GM10248 (cell line): ENCODE measurements around the gene SLC47A2.

Experiments
- CTCF ChIA-PET: fragments of 300-600 bp; sonication (Branson Sonifier 250); formaldehyde crosslinking; extraction: SDS; loops from one replicate; lab custom pipeline; 2021; ENCODE audit warnings: antibody characterized with exemption; lab: Yijun Ruan, JAX
- POLR2A ChIA-PET: fragments of 350-650 bp; sonication (Branson Sonifier 250); formaldehyde crosslinking; extraction: SDS; loops from one replicate; lab custom pipeline; 2020; ENCODE audit warnings: antibody characterized with exemption; lab: Yijun Ruan, JAX
- DNase-seq: peaks from one replicate; pipeline ENCODE4 v3.0.0; 2012; ENCODE audit errors: extremely low spot score
- TF ChIP-seq, protein P1 (sequence below): IDR thresholded peaks from 2 replicates; pipeline ENCODE4 v1.5.1; 2012; ENCODE audit warnings: mild to moderate bottlenecking, low read depth; ENCODE audit errors: extremely low read depth, missing control alignments, control extremely low read depth

SLC47A2 gene

DNA sequence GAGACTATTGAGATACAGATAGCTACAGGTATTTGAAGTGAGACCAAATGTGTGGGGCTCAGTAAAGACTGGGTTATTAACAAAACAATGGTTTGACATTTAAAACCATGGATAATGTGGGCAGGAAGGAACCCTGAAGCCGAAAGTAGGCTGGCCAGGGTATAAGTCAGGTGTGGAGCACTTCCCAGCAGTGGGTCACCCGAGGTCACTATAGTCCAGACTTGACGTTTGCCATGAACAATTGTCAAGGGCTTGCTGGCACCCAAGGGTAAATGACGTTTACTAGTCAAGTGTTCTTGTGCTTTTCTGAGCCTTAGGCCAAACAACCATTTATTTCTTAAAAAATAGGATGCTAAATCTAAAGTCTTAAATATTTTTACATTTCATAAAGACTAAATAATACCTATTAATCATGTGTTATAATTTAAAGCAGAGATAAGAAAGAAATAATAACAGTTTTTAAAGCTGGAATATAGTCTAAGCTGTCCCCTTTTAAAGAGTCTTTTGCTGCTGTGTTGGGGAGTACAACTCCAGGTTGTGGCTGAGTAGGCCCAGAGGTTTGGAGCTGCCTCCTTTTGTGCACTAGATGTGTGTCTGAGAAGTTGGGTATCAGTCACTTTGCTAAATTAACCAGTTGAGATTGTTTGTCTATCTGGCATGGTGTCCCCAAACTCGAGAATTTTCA lies 52.1 kb downstream of the SLC47A2 start:
- TF ChIP-seq, protein P1, sequence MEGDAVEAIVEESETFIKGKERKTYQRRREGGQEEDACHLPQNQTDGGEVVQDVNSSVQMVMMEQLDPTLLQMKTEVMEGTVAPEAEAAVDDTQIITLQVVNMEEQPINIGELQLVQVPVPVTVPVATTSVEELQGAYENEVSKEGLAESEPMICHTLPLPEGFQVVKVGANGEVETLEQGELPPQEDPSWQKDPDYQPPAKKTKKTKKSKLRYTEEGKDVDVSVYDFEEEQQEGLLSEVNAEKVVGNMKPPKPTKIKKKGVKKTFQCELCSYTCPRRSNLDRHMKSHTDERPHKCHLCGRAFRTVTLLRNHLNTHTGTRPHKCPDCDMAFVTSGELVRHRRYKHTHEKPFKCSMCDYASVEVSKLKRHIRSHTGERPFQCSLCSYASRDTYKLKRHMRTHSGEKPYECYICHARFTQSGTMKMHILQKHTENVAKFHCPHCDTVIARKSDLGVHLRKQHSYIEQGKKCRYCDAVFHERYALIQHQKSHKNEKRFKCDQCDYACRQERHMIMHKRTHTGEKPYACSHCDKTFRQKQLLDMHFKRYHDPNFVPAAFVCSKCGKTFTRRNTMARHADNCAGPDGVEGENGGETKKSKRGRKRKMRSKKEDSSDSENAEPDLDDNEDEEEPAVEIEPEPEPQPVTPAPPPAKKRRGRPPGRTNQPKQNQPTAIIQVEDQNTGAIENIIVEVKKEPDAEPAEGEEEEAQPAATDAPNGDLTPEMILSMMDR: no peak
- POLR2A ChIA-PET: no interaction called here
- DNase-seq: no peak
- CTCF ChIA-PET: interaction anchor here (1.1 to 2.8 kb wide), 4 partner anchors 8 to 81 kb away, joined by 4 to 14 read pairs (median 8); partner anchors contain the start of gene ALDH3A2

DNA sequence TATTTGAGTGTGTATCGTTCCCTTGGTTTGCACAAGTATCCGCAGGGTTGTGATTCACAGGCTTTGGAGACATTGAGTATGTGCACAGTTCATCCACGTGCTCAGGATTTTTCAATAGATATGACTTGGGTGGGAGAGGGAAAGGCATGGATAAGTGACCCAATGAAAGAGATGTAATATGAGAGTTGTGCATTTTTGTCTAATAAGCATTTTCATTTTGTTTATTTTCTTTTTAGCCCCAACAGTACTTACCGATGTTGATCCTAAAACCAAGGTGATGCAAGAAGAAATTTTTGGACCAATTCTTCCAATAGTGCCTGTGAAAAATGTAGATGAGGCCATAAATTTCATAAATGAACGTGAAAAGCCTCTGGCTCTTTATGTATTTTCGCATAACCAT lies 53.3 kb downstream of the SLC47A2 start:
- ChIA-PET POLR2A (no interaction called here), CTCF (interaction anchor here (1.7 to 3.7 kb wide), 4 partner anchors 11 to 38 kb away, joined by 4 to 26 read pairs (median 9); partner anchors contain the start of gene ALDH3A2)
- DNase-seq: no peak
- TF ChIP-seq, protein P1: no peak

DNA sequence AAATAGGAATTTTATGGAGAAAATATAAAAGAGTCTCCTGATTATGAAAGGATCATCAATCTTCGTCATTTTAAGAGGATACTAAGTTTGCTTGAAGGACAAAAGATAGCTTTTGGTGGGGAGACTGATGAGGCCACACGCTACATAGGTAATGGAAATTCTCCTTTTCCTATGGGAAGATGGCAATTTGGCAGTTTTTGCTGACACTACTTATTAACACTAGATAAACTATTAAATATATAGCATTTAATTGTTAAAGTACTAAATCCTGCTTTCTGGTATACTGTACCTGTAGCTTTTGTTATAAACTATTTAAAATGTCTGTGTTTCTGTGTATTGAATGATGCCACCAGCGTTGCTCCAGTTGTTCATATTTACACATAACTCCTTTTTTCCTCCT lies 55.3 kb downstream of the SLC47A2 start:
- ChIA-PET CTCF (interaction anchor here (1.2 to 3.7 kb wide), 3 partner anchors 14 to 298 kb away, joined by 4 to 26 read pairs (median 4); partner anchors contain the start of genes ALDH3A2 and B9D1), POLR2A (interaction anchor here (1.4 kb wide), 1 partner anchor 13 kb away, joined by 4 read pairs; the partner anchor contains the start of gene ALDH3A2)
- TF ChIP-seq, protein P1: no peak
- DNase-seq: no peak

DNA sequence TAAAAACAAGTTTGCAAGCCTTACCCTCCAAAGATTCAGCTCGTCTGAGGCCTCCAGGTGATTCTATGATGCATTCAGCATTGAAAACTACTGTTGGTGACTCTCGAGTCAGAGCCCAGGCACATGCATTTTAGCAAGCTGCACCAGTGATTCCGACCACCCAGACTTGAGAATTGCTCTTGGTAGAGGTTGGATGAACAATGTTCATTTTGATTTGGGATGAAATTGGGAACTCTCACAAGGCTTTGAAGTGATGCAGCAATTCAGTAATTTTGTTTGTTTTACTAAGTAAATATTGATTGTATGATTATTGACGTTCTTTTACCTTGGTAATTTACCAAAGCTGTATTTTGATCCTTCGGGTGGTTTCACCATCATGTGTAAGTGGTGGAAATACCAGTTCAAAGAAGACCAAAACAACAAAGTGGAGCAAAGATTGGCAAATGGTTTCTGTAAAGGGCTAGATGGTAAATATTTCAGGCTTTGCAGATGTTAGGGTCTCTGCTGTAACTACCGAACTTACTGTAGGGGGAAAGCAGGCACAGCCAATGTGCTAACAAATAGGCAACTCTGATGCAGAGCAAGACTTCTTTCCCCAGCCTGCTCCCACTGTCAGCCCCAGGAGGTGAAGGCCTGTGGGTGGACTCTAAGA lies 56.0 kb downstream of the SLC47A2 start:
- CTCF ChIA-PET: interaction anchor here (3.7 kb wide), 1 partner anchor 13 kb away, joined by 26 read pairs; the partner anchor contains the start of gene ALDH3A2
- POLR2A ChIA-PET: interaction anchor here (1.4 kb wide), 1 partner anchor 12 kb away, joined by 4 read pairs; the partner anchor contains the start of gene ALDH3A2
- DNase-seq: no peak
- TF ChIP-seq, protein P1: no peak

DNA sequence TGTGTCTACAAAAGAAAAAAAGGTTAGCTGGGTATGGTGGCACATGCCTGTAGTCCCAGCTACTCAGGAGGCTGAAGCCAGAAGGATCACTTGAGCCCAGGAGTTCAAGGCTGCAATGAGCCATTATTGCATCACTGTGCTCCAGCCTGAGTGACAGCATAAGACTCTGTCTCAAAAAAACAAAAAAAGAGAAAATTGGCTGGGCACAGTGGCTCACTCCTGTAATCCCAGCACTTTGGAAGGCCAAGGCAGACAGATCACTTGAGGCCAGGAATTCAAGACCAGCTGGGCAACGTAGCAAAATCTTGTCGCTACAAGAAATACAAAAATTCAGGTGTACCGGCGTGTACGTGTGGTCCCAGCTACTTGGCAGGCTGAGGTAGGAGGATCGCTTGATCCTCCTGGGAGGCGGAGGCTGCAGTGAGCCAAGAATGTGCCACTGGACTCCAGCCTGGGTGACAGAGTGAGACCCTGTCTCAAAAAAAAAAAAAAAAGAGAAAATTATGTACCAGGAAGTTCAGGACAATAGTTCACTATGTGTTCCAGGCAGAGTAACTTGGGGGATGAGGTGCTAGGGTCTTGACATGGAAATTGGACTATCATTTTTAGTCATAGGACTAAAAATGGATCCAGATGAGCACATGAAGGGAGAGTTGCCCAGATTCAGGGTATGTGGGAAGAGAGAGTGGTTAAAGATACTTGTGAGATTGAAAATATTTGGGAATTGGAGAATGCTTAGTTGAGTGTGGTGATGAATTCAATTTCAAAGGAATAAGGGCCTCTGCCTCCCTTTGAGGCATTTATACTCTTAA lies 56.8 kb downstream of the SLC47A2 start:
- TF ChIP-seq, protein P1: no peak
- CTCF ChIA-PET: interaction anchor here (3.7 kb wide), 1 partner anchor 12 kb away, joined by 26 read pairs; the partner anchor contains the start of gene ALDH3A2
- POLR2A ChIA-PET: interaction anchor here (1.4 kb wide), 1 partner anchor 11 kb away, joined by 4 read pairs; the partner anchor contains the start of gene ALDH3A2
- no peak for DNase-seq
